DMS114 treated with DMSO at 0.1 percent for 48 hours (cell line): Measurements from ENCODE around the gene NELFE.
"Not testable (repeated sequence)": the region's sequence is repeated elsewhere in the genome, so short reads cannot be mapped to it uniquely, and the experiment has no call there.

ENCODE experiments used
- DNase-seq: peaks from one replicate; lab custom pipeline; 2025; ENCODE audit not compliant: unreplicated experiment; lab: John Stamatoyannopoulos, UW

The NELFE gene

DNA sequence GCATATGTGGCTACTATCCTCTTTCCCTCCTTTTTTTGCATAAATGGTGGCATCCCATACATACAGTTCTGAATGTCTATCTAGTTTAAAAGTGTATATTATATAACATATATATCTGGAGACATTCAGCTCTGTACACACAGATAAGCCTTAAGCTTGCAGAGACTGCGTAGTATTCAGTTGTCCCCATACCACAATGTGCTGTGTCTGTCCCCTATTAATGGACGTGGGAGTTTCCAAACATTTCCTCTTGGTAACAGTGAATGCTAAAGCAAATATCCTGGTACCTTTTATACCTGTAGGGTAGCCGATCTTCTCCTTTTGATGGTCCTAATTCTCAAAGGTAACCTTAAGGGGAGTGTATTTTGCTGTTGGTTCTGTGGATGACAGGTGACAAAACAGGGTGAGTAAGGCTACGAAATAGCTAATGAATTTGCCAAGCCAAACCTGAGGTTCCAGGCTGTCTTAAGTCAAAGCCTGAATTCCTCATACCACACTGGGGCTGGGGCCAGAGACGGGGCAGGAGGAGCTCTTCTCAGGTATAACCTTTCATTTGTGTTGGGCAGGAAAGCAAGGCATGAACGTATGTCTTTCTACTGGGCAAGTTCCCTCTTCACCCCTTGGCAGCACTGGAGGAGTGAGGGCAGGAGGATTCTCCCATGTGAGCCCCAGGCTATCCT is 39.0 kb downstream of the NELFE start:
- DNase-seq: no peak

DNA sequence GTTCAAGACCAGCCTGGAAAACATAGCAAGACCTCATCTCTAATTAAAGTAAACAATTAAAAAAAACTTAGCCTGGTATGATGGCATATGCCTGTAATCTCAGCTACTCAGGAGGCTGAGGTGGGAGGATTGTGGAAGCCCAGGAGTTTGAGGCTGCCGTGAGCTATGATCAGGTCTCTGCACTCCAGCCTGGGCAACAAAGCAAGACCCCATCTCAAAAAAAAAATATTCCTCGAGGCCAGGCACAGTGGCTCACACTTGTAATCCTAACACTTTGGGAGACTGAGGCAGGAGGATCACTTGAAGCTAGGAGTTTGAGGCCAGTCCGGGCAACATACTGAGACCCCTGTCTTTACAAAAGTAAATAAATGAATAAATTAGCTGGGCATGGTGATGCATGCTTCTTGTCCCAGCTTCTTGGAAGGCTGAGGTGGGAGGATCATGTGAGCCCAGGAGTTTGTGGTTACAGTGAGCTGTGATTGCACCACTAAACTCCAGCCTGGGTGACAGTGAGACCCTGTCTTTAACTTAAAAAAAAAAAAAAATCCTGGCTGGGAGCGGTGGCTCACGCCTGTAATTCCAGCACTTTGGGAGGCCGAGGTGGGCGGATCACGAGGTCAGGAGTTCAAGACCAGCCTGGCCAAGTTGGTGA is 40.6 kb downstream of the NELFE start:
- no peak for DNase-seq

DNA sequence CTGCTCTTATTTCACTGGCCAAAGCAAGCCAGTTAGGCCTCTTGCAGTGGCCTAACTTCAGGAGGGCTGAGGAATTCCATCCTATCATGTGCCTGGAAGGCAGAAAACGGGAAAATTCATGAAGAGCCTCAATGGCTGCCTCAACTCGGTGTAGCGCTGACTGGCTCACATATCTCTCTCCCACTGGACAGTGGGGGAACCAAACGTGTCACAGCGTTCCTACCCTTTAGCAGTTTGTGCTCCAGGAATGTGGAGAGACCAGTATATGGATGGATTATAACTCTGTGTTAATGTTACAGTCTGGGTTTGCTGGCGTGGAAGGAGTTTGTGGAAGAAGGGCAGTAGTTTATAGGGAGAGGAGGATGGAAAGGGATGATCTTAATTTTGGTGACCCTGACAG is 43.0 kb downstream of the NELFE start:
- DNase-seq: no peak

DNA sequence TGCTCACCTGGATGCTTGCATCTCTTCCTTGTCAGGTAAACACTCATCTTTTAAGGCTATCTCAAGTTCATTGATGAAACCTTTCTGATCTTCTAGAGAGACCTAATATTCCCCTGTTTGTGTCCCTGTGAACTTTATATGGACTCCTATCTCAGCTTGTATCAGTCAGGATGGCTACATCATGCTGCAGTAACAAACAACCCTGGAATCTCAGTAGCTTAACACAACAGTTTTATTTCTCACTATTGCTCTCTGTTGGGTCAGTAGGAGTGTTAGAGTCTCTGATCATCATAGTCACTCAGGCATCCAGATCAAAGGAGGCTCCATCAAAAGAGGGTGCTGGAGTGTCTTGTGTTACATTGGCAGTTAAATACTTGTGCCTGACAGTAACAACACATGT is 43.4 kb downstream of the NELFE start:
- DNase-seq: no peak

DNA sequence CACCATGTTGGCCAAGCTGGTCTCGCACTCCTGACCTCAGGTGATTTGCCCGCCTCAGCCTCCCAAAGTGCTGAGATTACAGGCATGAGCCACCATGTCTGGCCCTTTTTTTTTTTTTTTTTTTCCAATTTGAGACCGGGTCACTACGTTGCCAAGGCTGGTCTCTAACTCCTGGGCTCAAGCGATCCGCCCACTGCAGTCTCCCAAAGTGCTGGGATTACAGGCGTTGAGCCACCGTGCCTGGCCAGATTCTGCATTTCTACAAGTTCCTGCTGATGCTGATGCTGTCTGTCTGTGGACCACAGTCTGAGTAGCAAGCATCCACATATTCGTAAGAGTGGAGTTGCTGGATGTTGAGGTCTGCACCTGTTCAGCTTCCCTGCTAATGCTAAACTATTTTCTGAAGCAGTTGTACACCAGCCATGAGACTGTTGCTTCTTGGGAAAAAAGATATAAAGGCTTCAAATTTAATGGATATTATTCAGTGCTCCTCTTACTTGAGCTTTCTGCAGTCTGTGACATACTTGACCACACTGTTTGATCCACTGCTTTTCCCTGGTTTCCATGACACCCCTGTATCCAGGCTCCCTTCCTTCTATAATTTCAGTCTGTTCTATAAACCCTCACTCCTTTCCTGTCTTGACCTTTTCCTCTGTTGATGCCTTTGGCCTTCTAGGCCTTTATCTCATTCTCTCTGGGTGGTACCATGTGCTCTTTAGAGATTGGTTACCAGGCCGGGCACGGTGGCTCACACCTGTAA is 46.8 kb downstream of the NELFE start:
- DNase-seq: no peak

DNA sequence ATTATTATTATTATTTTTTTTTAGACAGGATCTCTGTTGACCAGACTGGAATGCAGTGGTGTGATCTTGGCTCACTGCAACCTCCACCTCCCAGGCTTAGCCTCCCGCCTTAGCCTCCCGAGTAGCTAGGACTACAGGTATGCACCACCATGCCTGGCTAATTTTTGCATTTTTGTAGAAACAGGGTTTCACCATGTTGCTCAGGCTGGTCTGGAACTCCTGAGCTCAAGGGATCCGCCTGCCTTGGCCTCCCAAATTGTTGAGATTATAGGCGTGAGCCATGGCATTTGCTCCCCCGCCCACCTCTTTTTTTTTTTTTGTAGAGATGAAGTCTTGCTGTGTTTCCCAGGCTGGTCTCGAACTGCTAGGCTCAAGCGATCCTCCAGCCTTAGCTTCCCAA is 49.5 kb downstream of the NELFE start:
- DNase-seq: not testable (repeated sequence)

DNA sequence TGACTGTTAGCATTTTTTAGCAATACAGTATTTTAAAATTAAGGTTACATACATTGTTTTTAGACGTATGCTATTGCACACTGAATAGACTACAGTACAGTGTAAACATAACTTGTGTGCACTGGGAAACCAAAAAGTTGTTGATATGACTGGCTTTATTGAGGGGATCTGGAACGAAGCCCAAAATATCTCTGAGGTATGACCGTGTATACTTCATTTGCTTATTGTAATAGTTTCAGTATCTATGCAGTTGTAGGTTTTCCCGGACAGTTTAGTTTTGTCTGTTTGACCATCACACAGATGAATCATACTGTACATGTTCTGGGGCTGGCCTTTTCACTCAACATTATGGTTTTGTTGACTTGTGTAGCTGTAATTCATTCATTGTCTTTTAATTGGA is 50.0 kb downstream of the NELFE start:
- no peak for DNase-seq

DNA sequence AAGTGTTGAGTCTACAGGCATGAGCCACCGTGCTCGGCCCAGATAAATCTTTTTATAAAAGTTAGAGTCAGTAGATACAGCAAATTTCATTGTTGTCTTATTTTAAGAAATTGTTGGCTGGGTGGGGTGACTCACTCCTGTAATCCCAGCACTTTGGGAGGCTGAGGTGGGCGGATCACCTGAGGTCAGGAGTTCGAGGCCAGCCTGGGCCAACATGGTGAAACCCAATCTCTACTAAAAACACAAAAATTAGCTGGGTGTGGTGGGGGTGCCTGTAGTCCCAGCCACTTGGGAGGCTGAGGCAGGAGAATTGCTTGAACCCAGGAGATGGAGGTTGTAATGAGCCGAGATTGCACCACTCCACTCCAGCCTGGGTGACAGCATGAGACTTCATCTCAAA is 50.5 kb downstream of the NELFE start:
- not testable (repeated sequence) for DNase-seq

DNA sequence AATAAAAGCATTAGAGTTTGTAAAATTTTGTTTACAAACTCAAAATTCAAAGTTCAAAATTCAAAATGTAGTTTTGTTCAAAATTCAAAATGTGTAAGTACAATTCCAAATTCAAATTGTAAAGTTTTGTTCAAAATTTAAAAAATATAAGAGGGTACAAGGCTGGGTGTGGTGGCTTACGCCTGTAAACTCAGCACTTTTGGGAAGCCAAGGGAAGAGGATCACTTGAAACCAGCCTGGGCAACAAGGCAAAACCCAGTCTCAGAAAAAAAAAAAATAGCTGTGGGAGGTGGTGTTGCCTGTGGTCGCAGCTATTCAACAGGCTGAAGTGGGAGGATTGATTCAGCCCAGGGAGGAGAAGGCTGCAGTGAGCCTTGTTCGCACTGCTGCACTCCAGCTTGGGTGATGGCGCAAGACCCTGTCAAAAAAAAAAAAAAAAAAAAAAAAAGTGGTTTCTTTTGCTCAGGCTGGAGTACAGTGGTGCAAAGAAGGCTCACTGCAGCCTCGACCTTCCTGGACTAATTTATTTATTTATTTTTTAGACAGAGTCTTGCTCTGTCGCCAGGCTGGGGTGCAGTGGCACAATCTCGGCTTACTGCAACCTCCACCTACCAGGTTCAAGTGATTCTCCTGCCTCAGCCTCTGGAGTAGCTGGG is 51.5 kb downstream of the NELFE start:
- no peak for DNase-seq

DNA sequence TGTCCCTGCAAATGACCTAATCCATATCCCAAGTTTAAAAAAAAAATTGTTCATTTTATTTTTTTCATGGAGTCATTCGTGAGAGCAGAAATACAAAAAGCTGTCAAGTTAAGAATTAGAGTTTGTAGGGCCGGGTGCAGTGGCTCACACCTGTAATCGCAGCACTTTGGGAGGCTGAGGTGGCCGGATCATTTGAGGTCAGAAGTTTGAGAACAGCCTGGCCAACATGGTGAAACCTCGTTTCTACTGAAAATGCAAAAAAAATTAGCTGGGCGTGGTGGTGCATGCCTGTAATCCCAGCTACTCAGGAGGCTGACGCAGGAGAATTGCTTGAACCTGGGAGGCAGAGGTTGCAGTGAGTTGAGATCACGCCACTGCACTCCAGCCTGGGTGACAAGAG is 52.0 kb downstream of the NELFE start:
- DNase-seq: not testable (repeated sequence)

DNA sequence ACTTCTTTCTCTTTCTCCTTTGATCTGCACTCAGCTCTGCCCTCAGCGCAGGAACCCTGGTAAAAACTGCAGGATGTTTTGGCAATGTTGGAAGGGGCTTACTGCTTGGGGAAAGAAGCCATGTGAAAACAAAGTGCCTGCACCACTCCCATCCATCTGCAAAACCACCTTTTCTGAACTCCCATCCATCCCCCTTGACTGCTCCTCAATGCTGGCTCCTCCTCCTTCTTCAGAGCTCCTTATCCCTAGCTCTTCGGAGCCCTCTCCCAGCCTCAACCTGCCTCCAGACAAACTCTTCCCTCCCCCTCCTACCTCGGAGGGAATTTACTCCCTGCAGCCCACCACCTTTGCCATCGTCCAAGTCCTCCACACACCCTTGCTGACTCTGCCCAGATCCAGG is 52.6 kb downstream of the NELFE start:
- no peak for DNase-seq

DNA sequence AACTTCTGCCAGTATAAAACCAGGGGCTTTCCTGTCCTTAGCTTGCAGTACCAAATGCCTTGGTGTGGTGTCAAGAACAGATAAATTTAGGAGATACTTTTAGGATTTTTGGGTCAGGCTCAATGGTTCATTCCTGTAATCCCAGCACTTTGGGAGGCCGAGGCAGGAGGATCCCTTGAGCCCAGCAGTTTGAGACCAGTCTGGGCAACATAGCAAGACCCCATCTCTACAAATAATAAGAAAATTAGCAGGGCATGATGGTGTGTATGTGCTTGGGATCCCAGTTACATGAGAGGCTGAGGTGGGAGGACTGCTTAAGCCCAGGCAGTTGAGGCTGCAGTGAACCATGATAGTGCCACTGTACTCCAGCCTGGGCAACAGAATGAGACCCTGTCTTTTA is 53.7 kb downstream of the NELFE start:
- DNase-seq: no peak

DNA sequence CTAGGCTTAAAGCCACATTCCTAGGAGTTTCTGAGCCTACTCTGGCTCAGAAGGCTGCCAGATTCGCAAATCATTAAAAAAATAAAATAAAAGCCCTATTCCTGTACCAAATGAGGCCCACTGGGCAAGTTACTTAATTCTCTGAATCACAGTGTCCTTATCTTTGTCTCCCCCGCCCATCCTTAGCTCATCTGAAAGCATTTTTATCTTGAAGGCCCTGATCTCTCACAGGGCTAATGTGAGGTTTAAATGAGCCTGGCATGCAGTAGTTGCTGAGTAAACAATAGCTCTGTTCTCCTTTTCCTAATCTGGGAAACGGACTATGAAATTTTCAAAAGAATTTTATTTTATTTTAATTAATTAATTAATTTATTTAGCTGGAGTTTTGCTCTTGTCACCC is 54.8 kb downstream of the NELFE start:
- no peak for DNase-seq
